Transverse colon (tissue), 3 donors: Measurements from ENCODE around the gene CLEC3B.

ENCODE experiments used
- POLR2A ChIP-seq: fragments of 450-650 bp; IDR thresholded peaks from one replicate; pipeline ENCODE4 v1.6.1; 2016; ENCODE audit warnings: antibody characterized with exemption, mild to moderate bottlenecking, moderate library complexity
- TF ChIP-seq, protein P1 (sequence below), 5 experiments: fragments of 200-600 bp in 3 of 5; fragments of 450-650 bp in 2 of 5; sonication (generic) in 3 of 5; IDR thresholded peaks; 1 replicate in 2 of 5; 2 replicates in 3 of 5; pipeline ENCODE4 v1.5.1; 2016 to 2017; ENCODE audit warnings: antibody characterized with exemption in 5 of 5, inconsistent platforms in 3 of 5, mild to moderate bottlenecking in 2 of 5, moderate library complexity in 1 of 5

DNA sequence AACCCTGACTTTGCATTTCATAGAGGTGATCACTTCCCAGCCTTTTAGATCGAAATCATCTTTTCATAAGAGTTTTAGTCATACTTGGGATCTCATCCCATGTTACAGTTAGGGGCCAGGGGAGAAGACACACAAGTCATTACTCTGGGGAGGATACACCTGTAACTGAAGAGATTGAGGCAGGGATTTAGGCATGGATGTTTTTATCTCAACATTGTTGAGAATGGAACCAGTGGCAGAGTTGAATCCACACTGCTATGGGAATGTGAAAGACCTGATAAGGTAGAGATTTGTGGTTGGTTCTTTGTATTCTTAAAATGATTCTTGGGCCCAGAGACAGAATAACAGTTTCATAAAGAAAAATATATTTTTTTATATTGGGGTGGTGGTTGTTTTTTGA is 16.2 kb upstream of the CLEC3B start:
- TF ChIP-seq, protein P1, sequence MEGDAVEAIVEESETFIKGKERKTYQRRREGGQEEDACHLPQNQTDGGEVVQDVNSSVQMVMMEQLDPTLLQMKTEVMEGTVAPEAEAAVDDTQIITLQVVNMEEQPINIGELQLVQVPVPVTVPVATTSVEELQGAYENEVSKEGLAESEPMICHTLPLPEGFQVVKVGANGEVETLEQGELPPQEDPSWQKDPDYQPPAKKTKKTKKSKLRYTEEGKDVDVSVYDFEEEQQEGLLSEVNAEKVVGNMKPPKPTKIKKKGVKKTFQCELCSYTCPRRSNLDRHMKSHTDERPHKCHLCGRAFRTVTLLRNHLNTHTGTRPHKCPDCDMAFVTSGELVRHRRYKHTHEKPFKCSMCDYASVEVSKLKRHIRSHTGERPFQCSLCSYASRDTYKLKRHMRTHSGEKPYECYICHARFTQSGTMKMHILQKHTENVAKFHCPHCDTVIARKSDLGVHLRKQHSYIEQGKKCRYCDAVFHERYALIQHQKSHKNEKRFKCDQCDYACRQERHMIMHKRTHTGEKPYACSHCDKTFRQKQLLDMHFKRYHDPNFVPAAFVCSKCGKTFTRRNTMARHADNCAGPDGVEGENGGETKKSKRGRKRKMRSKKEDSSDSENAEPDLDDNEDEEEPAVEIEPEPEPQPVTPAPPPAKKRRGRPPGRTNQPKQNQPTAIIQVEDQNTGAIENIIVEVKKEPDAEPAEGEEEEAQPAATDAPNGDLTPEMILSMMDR (IDR thresholded peaks at IDR 0.05): no peak
- no peak for TF ChIP-seq POLR2A
